Lower leg skin (tissue), 3 donors: ENCODE results near the gene ZC3H13.

ENCODE experiments used
- POLR2A ChIP-seq, 2 donors: fragments of 450-650 bp; IDR thresholded peaks; one replicate each; pipeline ENCODE4 v1.6.1; 2016 to 2017; ENCODE audit warnings: antibody characterized with exemption in 2 of 2, mild to moderate bottlenecking in 1 of 2, moderate library complexity in 1 of 2
- TF ChIP-seq, protein P1 (sequence below), 3 donors: fragments of 450-650 bp; IDR thresholded peaks; one replicate each; pipeline ENCODE4 v1.5.1; 2016; ENCODE audit warnings: antibody characterized with exemption in 3 of 3, mild to moderate bottlenecking in 3 of 3, moderate library complexity in 2 of 3

DNA sequence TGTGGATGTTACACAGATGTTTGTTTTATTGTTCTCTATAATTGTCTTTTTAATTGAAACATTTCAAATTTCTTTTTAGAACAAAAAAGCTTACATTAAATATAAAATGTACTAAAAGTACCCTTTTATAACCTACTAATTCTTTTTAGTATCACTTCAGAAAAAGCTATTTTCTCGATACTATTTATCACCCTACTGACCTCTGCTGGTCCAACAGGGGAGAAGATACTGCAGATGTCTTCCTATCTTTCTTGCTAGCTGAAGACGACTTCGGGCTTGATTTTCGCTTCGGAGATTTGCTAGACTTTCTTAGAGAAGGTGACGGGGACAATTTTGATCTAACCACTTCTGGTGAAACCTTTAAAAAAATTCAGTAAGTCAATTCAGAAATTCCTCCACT lies 42.4 kb downstream of the ZC3H13 start:
- TF ChIP-seq, protein P1, sequence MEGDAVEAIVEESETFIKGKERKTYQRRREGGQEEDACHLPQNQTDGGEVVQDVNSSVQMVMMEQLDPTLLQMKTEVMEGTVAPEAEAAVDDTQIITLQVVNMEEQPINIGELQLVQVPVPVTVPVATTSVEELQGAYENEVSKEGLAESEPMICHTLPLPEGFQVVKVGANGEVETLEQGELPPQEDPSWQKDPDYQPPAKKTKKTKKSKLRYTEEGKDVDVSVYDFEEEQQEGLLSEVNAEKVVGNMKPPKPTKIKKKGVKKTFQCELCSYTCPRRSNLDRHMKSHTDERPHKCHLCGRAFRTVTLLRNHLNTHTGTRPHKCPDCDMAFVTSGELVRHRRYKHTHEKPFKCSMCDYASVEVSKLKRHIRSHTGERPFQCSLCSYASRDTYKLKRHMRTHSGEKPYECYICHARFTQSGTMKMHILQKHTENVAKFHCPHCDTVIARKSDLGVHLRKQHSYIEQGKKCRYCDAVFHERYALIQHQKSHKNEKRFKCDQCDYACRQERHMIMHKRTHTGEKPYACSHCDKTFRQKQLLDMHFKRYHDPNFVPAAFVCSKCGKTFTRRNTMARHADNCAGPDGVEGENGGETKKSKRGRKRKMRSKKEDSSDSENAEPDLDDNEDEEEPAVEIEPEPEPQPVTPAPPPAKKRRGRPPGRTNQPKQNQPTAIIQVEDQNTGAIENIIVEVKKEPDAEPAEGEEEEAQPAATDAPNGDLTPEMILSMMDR (IDR thresholded peaks at IDR 0.05): no peak
- TF ChIP-seq POLR2A (IDR thresholded peaks at IDR 0.05): no peak
